Measurements from ENCODE around the gene UBAC1. TPM values are rescaled to one million over a fixed set of nuclear protein-coding genes. Genes with fewer than 3 reads are reported as not detected.
"Not testable (repeated sequence)": the region's sequence is repeated elsewhere in the genome, so short reads cannot be mapped to it uniquely, and the experiment has no call there.

UBAC1 gene
- total RNA-seq, 3 donors from 2014 or later, result 30.4 to 33.4 (median 31.4) TPM

GRCh38 chr9:135962696-135963307 lies 1.6 kb upstream of the UBAC1 start:
- DNase-seq (no peak), ATAC-seq (no peak)
- H3K36me3 Mint-ChIP-seq (ENCODE audit: insufficient read depth), result no peaks in the 10 kb centered on the region
- no peaks in the 10 kb centered on the region for H3K9me3 Mint-ChIP-seq
- H3K4me1 Mint-ChIP-seq (ENCODE audit: low read depth), result peaks cover 33% of the 10 kb centered on the region
- no peak overlapping the region for H3K4me3 Mint-ChIP-seq
- H3K27me3 Mint-ChIP-seq (ENCODE audit: low read depth), result peaks cover 5% of the 10 kb centered on the region

GRCh38 chr9:135961811-135962695 lies 880 bp upstream of the UBAC1 start:
- H3K9me3 Mint-ChIP-seq, result no peaks in the 10 kb centered on the region
- peak overlapping the region; percentile 80 for H3K4me3 Mint-ChIP-seq
- DNase-seq, result no peak
- H3K36me3 Mint-ChIP-seq (ENCODE audit: insufficient read depth), result no peaks in the 10 kb centered on the region
- H3K27me3 Mint-ChIP-seq (ENCODE audit: low read depth), result no peaks in the 10 kb centered on the region
- H3K4me1 Mint-ChIP-seq (ENCODE audit: low read depth), result peaks cover 28% of the 10 kb centered on the region
- no peak for ATAC-seq

- no peaks in the 10 kb centered on the region for H3K27me3 Mint-ChIP-seq (ENCODE audit: low read depth)
- H3K9me3 Mint-ChIP-seq, result no peaks in the 10 kb centered on the region
- peak; percentile 1 to 3 for ATAC-seq
- no peak for DNase-seq
- peaks cover 4% of the 10 kb centered on the region for H3K36me3 Mint-ChIP-seq (ENCODE audit: insufficient read depth)
- peaks cover 28% of the 10 kb centered on the region for H3K4me1 Mint-ChIP-seq (ENCODE audit: low read depth)
- H3K4me3 Mint-ChIP-seq, result peak overlapping the region; percentile 88
Observed at GRCh38 chr9:135960411-135961276, 529 bp downstream of the UBAC1 start.

DNA sequence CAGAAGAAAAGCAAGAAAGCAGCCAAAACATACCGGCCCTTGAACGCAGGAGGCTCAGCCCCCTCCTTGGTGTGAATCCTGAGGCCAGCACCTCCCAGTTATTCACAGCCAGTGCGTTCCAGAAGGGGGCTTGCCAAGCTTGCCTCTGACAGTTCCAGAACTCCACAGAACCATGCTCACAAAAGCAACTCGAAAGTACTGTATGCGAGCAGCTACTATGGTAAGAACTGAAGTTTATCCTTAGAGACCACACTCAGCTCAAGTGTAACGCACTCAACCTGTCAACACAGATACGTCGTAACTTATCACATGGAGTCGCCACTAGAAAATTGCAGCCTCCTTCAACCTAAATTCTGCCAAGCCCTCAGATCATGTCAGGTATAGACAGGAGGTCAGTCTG lies 1.4 kb downstream of the UBAC1 start:
- Mint-ChIP-seq H3K36me3 (ENCODE audit: insufficient read depth) (peaks cover 6% of the 10 kb centered on the region), H3K4me1 (ENCODE audit: low read depth) (peaks cover 28% of the 10 kb centered on the region), H3K4me3 (peak overlapping the region; percentile 88), H3K9me3 (no peaks in the 10 kb centered on the region), H3K27me3 (ENCODE audit: low read depth) (no peaks in the 10 kb centered on the region)
- DNase-seq (no peak), ATAC-seq (no peak)

GRCh38 chr9:135958485-135958884 lies 2.7 kb downstream of the UBAC1 start:
- peaks cover 28% of the 10 kb centered on the region for H3K4me1 Mint-ChIP-seq (ENCODE audit: low read depth)
- H3K9me3 Mint-ChIP-seq, result no peaks in the 10 kb centered on the region
- ATAC-seq (no peak), DNase-seq (no peak)
- no peak overlapping the region for H3K4me3 Mint-ChIP-seq
- no peaks in the 10 kb centered on the region for H3K27me3 Mint-ChIP-seq (ENCODE audit: low read depth)
- H3K36me3 Mint-ChIP-seq (ENCODE audit: insufficient read depth), result peaks cover 10% of the 10 kb centered on the region

GRCh38 chr9:135957431-135957830 lies 3.7 kb downstream of the UBAC1 start:
- Mint-ChIP-seq H3K36me3 (ENCODE audit: insufficient read depth) (peaks cover 13% of the 10 kb centered on the region), H3K4me3 (no peak overlapping the region), H3K9me3 (no peaks in the 10 kb centered on the region), H3K27me3 (ENCODE audit: low read depth) (no peaks in the 10 kb centered on the region), H3K4me1 (ENCODE audit: low read depth) (peaks cover 27% of the 10 kb centered on the region)
- no peak for ATAC-seq
- no peak for DNase-seq

- no peak overlapping the region for H3K4me3 Mint-ChIP-seq
- DNase-seq (no peak), ATAC-seq (no peak)
- peaks cover 13% of the 10 kb centered on the region for H3K36me3 Mint-ChIP-seq (ENCODE audit: insufficient read depth)
- H3K27me3 Mint-ChIP-seq (ENCODE audit: low read depth), result no peaks in the 10 kb centered on the region
- no peaks in the 10 kb centered on the region for H3K9me3 Mint-ChIP-seq
- peaks cover 21% of the 10 kb centered on the region for H3K4me1 Mint-ChIP-seq (ENCODE audit: low read depth)
Observed at GRCh38 chr9:135956802-135957174, 4.4 kb downstream of the UBAC1 start.

DNA sequence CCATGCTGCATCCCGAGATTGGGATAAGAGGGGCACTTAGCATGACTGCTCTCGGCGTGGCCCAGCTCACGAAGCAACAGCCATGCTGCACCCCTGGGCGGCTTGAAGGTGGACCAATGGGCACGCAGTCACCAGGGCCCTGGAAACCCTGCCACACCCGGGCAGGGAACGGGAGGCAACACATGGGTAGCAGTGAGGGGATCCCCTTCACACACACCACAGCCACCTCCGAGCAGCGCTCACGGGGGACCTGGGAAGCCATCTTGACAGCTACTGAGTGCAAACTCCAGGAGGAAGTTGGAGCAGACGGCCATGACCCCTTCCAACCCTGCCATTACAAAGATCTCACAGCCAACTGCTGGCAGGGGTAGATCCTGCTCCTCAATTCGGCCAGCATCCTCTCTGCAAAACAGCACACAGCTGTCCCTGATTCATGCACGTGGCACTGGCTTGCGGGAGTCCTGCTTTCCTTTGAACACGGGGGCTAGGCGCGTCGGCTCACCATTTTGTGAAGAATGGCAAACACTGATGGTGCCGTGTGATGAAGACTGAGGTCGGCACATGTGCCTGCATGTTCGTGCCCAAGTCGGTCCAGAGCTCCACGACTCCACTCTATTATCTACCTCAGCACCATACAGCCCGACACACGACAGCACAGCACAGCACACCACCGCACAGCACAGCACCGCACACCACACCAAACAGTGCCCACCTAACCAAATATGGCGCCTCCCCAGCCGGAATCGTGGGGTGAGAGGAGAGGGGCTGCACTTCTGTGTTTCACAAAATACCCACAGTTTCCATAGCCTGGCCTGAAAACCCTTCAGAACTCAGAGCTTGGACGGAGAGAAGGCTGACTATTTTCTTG lies 5.0 kb downstream of the UBAC1 start:
- Mint-ChIP-seq H3K36me3 (ENCODE audit: insufficient read depth) (peaks cover 13% of the 10 kb centered on the region), H3K4me1 (ENCODE audit: low read depth) (peaks cover 17% of the 10 kb centered on the region), H3K9me3 (no peaks in the 10 kb centered on the region), H3K4me3 (no peak overlapping the region), H3K27me3 (ENCODE audit: low read depth) (no peaks in the 10 kb centered on the region)
- no peak for DNase-seq
- ATAC-seq, result no peak

DNA sequence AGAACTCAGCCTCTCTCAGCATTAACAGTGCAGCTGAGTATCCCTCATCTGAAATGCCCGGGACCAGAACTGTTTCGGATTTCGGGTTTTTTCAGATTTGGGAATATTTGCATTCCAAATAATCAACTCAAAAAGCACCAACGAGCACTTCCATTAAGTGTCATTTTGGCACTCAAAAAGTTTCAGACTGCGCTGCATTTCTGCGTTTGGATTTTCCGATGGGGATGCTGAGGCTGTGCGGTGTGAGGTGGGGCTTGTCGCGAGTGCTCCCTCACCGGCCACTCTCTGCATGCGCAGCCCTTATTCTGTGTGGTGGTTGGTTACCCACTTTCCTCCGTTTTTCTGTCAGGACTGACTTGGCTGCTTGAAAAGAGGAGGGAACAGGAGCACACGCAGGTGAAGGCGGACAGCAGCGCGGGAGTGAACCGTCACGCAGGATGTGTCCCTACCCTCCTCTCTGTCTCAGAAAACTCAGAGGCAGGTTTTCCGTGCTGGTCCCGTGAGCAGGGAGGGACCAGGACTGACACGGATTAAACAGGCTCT lies 8.4 kb downstream of the UBAC1 start:
- Mint-ChIP-seq H3K36me3 (ENCODE audit: insufficient read depth) (peaks cover 32% of the 10 kb centered on the region), H3K4me1 (ENCODE audit: low read depth) (peaks cover 5% of the 10 kb centered on the region), H3K4me3 (no peak overlapping the region), H3K27me3 (ENCODE audit: low read depth) (no peaks in the 10 kb centered on the region), H3K9me3 (no peaks in the 10 kb centered on the region)
- ATAC-seq (no peak), DNase-seq (no peak)

GRCh38 chr9:135951889-135952663 lies 9.1 kb downstream of the UBAC1 start:
- no peaks in the 10 kb centered on the region for H3K27me3 Mint-ChIP-seq (ENCODE audit: low read depth)
- ATAC-seq (no peak), DNase-seq (no peak)
- no peaks in the 10 kb centered on the region for H3K9me3 Mint-ChIP-seq
- H3K4me3 Mint-ChIP-seq, result no peak overlapping the region
- peaks cover 5% of the 10 kb centered on the region for H3K4me1 Mint-ChIP-seq (ENCODE audit: low read depth)
- H3K36me3 Mint-ChIP-seq (ENCODE audit: insufficient read depth), result peaks cover 35% of the 10 kb centered on the region

DNA sequence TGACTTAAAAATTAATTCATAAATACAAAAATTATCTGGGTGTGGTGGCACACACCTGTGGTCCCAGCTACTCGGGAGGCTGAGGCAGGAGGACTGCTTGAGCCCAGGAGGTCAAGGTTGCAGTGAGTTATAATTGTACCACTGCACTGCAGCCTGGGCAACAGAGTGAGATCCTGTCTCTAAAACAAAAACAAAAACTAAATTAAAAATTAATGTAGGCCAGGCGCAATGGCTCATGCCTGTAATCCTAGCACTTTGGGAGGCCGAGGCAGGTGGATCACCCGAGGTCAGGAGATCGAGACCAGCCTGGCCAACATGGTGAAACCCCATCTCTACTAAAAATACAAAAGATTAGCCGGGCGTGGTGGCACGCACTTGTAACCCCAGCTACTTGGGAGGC lies 9.9 kb downstream of the UBAC1 start:
- H3K4me1 Mint-ChIP-seq (ENCODE audit: low read depth); H3K4me3 Mint-ChIP-seq; H3K9me3 Mint-ChIP-seq; H3K27me3 Mint-ChIP-seq (ENCODE audit: low read depth); DNase-seq; ATAC-seq: not testable (repeated sequence)
- peaks cover 33% of the 10 kb centered on the region for H3K36me3 Mint-ChIP-seq (ENCODE audit: insufficient read depth)

DNA sequence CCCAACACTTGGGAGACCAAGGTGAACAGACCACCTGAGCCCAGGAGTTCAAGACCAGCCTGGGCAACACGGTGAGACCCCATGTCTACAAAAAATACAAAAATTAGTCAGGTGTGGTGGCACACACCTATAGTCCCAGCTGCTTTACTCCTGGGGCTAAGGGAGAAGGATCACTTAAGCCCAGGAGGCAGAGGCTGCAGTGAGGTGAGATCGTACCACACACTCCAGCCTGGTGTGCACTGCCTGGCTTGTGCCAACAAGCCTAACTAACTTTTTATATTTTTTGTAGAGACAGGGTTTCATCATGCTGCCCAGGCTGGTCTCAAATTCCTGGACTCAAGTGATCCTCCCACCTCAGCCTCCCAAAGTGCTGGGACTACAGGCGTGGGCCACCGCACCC lies 10.3 kb downstream of the UBAC1 start:
- H3K4me3 Mint-ChIP-seq; H3K27me3 Mint-ChIP-seq (ENCODE audit: low read depth); ATAC-seq; DNase-seq; H3K9me3 Mint-ChIP-seq; H3K4me1 Mint-ChIP-seq (ENCODE audit: low read depth): not testable (repeated sequence)
- H3K36me3 Mint-ChIP-seq (ENCODE audit: insufficient read depth), result peaks cover 34% of the 10 kb centered on the region

- no peak for DNase-seq
- Mint-ChIP-seq H3K36me3 (ENCODE audit: insufficient read depth) (peaks cover 40% of the 10 kb centered on the region), H3K4me3 (no peak overlapping the region), H3K9me3 (no peaks in the 10 kb centered on the region), H3K27me3 (ENCODE audit: low read depth) (no peaks in the 10 kb centered on the region), H3K4me1 (ENCODE audit: low read depth) (peaks cover 5% of the 10 kb centered on the region)
- ATAC-seq, result no peak
Observed at GRCh38 chr9:135950135-135950682, 11.0 kb downstream of the UBAC1 start.
